Upper lobe of left lung (tissue), 4 donors: ENCODE measurements around the gene BIVM.

ENCODE experiments used
- CTCF ChIP-seq, 6 experiments: fragments of 450-650 bp in 4 of 6; fragments of 200-600 bp in 2 of 6; sonication (generic) in 2 of 6; IDR thresholded peaks; one replicate each; pipeline ENCODE4 v1.5.1; 2016 to 2019; ENCODE audit warnings: antibody characterized with exemption in 6 of 6
- POLR2A ChIP-seq, 4 donors: fragments of 450-650 bp; IDR thresholded peaks; one replicate each; pipeline ENCODE4 v1.5.1; 2016 to 2017; ENCODE audit warnings: antibody characterized with exemption in 4 of 4, mild to moderate bottlenecking in 2 of 4

DNA sequence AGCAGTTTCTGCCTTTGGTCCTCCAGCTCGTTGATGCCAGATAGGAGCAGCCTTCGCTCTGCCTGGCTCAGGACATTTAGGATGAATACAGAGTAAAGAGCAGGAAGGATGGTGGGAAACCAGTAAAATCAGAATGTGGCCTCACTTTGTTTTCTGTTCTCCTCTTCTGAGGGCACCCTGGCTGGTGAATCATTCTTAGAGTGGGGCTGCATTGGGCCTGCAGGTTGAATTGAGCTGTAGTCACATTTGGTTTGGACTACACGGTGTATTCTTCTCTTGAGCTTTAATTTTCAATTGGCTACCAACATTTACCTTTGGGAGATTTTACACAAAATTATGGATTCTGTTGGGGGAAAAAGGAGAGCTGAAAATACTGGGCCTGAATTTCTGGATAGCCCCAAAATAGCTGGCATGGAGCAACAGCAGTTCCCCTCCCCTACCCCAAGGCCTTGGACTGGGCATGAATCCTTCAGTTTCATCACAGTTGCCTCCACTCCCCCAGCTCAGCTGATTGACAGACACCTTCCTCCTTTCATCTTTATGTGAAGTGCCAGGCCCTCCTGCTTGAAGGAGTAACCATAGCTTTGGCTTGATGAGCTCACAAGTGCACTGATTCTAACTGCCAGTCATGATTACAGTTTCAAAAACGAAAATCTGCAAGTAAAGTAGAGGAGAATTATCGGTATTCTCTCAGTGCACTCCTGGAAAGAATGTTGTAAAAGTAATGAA, 71.2 kb downstream of the BIVM start:
- TF ChIP-seq CTCF (IDR thresholded peaks at IDR 0.05) (no peak), POLR2A (IDR thresholded peaks at IDR 0.05) (no peak)
